Muscle layer of duodenum (tissue), 2 donors: ENCODE measurements around the gene RP9.

Experiments
- H3K27ac ChIP-seq: one replicate; pipeline ENCODE4 v1.7.0; 2013; ENCODE audit warnings: mild to moderate bottlenecking, low read length
- H3K27me3 ChIP-seq: one replicate; pipeline ENCODE4 v1.7.0; 2013; ENCODE audit warnings: low read depth, mild to moderate bottlenecking, control low read depth, low read length
- H3K36me3 ChIP-seq, 2 donors: one replicate each; pipeline ENCODE4 v1.7.0; 2013; ENCODE audit warnings: low read length in 2 of 2, control low read depth in 1 of 2, mild to moderate bottlenecking in 1 of 2; ENCODE audit not compliant: insufficient read depth in 2 of 2, control insufficient read depth in 1 of 2
- H3K4me1 ChIP-seq, 2 donors: one replicate each; pipeline ENCODE4 v1.7.0; 2013; ENCODE audit warnings: low read length in 2 of 2, mild to moderate bottlenecking in 2 of 2, control low read depth in 1 of 2, moderate library complexity in 1 of 2; ENCODE audit not compliant: insufficient read depth in 2 of 2, control insufficient read depth in 1 of 2
- H3K4me3 ChIP-seq, 2 donors: one replicate each; pipeline ENCODE4 v1.7.0; 2013; ENCODE audit warnings: low read length in 2 of 2, low read depth in 1 of 2, mild to moderate bottlenecking in 1 of 2
- H3K9me3 ChIP-seq, 2 donors: one replicate each; pipeline ENCODE4 v1.7.0; 2013; ENCODE audit warnings: low read length in 2 of 2, control low read depth in 1 of 2, mild to moderate bottlenecking in 1 of 2; ENCODE audit not compliant: control insufficient read depth in 1 of 2
- donor health status: healthy.

The RP9 gene

GRCh38 chr7:33076737-33077136, 32.5 kb downstream of the RP9 start:
- H3K27ac ChIP-seq, result no peak overlapping the region
- peaks cover 0 to 7% of the 10 kb centered on the region in 2 donors for H3K4me1 ChIP-seq
- H3K27me3 ChIP-seq, result no peaks in the 10 kb centered on the region
- H3K36me3 ChIP-seq, result no peaks in the 10 kb centered on the region
- no peaks in the 10 kb centered on the region for H3K9me3 ChIP-seq
- H3K4me3 ChIP-seq, result no peak overlapping the region

DNA sequence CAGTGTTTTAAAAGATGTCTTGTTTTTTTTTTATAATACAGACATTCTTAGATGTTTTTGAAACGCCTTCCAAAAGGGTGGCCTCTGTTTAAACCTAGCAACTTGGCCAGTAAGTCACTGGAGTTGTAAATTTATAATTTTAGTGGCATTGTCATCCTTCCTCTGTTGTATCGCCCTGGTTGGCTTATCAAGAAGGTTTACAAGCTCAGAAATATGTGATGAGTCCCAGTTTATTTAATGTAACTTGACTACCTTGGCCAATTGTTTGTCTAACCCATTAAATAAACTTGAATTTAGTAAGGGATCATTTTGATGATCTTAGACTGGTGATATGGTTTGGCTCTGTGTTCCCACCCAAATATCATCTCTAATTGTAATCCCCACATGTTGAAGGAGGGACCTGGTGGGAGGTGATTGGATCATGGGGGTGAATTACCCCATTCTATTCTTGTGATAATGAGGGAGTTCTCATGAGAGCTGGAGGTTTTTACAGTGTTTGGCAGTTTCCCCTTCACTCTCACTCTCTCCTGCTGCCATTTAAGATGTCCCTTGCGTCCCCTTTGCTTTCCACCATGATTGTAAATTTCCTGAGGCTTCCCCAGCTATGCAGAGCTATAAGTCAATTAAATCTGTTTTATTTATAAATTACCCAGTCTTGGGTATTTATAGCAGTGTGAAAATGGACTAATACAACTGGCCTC, 33.2 kb downstream of the RP9 start:
- Histone ChIP-seq H3K9me3 (no peaks in the 10 kb centered on the region), H3K27ac (no peak overlapping the region), H3K4me3 (no peak overlapping the region), H3K4me1 (peaks cover 0 to 7% of the 10 kb centered on the region in 2 donors), H3K27me3 (no peaks in the 10 kb centered on the region), H3K36me3 (no peaks in the 10 kb centered on the region)

GRCh38 chr7:33073243-33073642, 36.0 kb downstream of the RP9 start:
- H3K9me3 ChIP-seq, result peaks cover 0 to 11% of the 10 kb centered on the region in 2 donors
- H3K4me3 ChIP-seq, result no peak overlapping the region
- peaks cover 0 to 7% of the 10 kb centered on the region in 2 donors for H3K4me1 ChIP-seq
- no peaks in the 10 kb centered on the region for H3K36me3 ChIP-seq
- no peak overlapping the region for H3K27ac ChIP-seq
- H3K27me3 ChIP-seq, result no peaks in the 10 kb centered on the region

- Histone ChIP-seq H3K27me3 (no peaks in the 10 kb centered on the region), H3K4me1 (peaks cover 0 to 7% of the 10 kb centered on the region in 2 donors), H3K4me3 (no peak overlapping the region), H3K27ac (no peak overlapping the region), H3K9me3 (peaks cover 0 to 11% of the 10 kb centered on the region in 2 donors), H3K36me3 (no peaks in the 10 kb centered on the region)
These were observed 36.7 kb downstream of the RP9 start for GRCh38 chr7:33072471-33072870.

DNA sequence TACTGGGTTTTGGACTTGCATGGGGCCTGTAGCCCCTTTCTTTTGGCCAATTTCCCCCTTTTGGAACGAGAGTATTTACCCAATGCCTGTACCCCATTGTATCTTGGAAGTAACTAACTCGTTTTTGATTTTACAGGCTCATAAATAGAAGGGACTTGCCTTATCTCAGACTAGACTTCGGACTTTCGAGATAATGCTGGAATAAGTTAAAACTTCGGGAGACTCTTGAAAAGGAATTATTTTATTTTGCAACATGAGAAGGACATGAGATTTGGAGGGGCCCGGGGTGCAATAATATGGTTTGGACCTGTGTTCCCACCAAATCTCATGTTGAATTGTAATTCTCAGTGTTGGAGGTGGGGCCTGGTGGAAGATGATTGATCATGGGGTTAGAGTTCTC, 38.4 kb downstream of the RP9 start:
- Histone ChIP-seq H3K27ac (no peak overlapping the region), H3K36me3 (no peaks in the 10 kb centered on the region), H3K4me3 (no peak overlapping the region), H3K4me1 (peaks cover 0 to 7% of the 10 kb centered on the region in 2 donors), H3K27me3 (no peaks in the 10 kb centered on the region), H3K9me3 (peaks cover 0 to 20% of the 10 kb centered on the region in 2 donors)

- Histone ChIP-seq H3K36me3 (no peaks in the 10 kb centered on the region), H3K9me3 (peaks cover 0 to 21% of the 10 kb centered on the region in 2 donors), H3K27ac (no peak overlapping the region), H3K4me1 (peaks cover 0 to 7% of the 10 kb centered on the region in 2 donors), H3K27me3 (no peaks in the 10 kb centered on the region), H3K4me3 (no peak overlapping the region)
These were observed 38.9 kb downstream of the RP9 start for GRCh38 chr7:33070277-33070676.

DNA sequence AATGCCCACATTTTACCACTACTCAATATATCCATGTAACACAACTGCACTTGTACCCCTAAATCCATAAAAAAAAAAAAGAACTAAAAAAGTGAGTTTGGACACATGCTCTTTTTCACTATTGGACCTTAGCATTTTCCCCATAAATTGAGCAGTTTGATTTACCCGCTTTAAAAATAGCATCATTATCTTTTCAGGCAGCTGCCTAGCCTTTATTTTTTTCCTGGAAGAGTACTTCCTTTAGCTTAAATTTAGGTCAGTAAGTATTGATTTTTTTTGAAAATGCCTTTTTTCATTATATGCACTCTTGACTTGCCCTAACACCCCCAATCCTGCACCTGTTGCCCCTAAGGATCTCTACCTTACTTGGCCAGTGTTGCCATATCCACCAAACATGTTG, 41.3 kb downstream of the RP9 start:
- Histone ChIP-seq H3K27ac (no peak overlapping the region), H3K4me1 (peaks cover 0 to 11% of the 10 kb centered on the region in 2 donors), H3K36me3 (no peaks in the 10 kb centered on the region), H3K9me3 (peaks cover 0 to 21% of the 10 kb centered on the region in 2 donors), H3K4me3 (no peak overlapping the region), H3K27me3 (no peaks in the 10 kb centered on the region)

GRCh38 chr7:33066771-33067170, 42.4 kb downstream of the RP9 start:
- Histone ChIP-seq H3K4me3 (no peak overlapping the region), H3K36me3 (no peaks in the 10 kb centered on the region), H3K27ac (no peak overlapping the region), H3K9me3 (peaks cover 0 to 21% of the 10 kb centered on the region in 2 donors), H3K4me1 (peaks cover 0 to 7% of the 10 kb centered on the region in 2 donors), H3K27me3 (no peaks in the 10 kb centered on the region)

DNA sequence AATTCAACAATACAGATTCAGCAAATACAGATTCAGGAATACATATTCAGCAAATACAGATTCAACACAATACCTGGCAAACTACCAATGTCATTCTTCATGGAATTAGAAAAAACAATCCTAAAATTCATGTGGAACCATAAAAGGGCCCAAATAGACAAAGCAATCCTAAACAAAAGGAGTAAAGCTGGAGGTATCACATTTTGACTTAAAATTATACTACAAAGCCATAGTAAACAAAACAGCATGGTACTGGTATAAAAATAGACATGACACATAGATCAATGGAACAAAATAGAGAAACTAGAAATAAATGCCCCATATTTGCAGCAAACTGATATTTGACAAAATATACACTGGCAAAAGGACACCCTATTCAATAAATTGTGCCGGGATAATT, 43.2 kb downstream of the RP9 start:
- Histone ChIP-seq H3K9me3 (peaks cover 0 to 21% of the 10 kb centered on the region in 2 donors), H3K36me3 (no peaks in the 10 kb centered on the region), H3K4me1 (peaks cover 4 to 14% of the 10 kb centered on the region in 2 donors), H3K27me3 (no peaks in the 10 kb centered on the region), H3K4me3 (no peak overlapping the region), H3K27ac (no peak overlapping the region)

- peaks cover 0 to 10% of the 10 kb centered on the region in 2 donors for H3K9me3 ChIP-seq
- peak overlapping the region; percentile 83 to 95 for H3K4me3 ChIP-seq
- H3K27me3 ChIP-seq, result no peaks in the 10 kb centered on the region
- peaks cover 6 to 32% of the 10 kb centered on the region in 2 donors for H3K4me1 ChIP-seq
- no peaks in the 10 kb centered on the region for H3K36me3 ChIP-seq
- H3K27ac ChIP-seq, result peak overlapping the region; percentile 67
These were observed 46.3 kb downstream of the RP9 start for GRCh38 chr7:33062782-33063443.

GRCh38 chr7:33062023-33062781, 47.0 kb downstream of the RP9 start, which contains the start of gene NT5C3A:
Gene NT5C3A, minus strand, starts transcription at chr7:33062776. Its CDS starts 71 bp downstream, at chr7:33062705.
- Histone ChIP-seq H3K27ac (peak within 1 kb of the TSS; percentile 67), H3K36me3 (no peaks in the 10 kb centered on the region), H3K4me3 (peak within 1 kb of the TSS; percentile 83 to 95), H3K9me3 (peaks cover 0 to 10% of the 10 kb centered on the region in 2 donors), H3K4me1 (peaks cover 6 to 32% of the 10 kb centered on the region in 2 donors), H3K27me3 (no peaks in the 10 kb centered on the region)
